ENCODE results near the gene OR2A42. TPM values are rescaled to one million over a fixed set of nuclear protein-coding genes. Genes with fewer than 3 reads are reported as not detected.

Gene OR2A42
- total RNA-seq, 1 donor from 2014 or later: under 0.01 TPM

Other genes starting within 250 kb of the OR2A42 start
- not detected for gene OR6B1, start 239.3 kb downstream of the OR2A42 start, total RNA-seq
- gene OR2A5, start 190.7 kb downstream of the OR2A42 start, total RNA-seq: not detected
- gene OR2A25, start 169.8 kb downstream of the OR2A42 start, total RNA-seq: not detected
- gene OR2A12, start 153.3 kb downstream of the OR2A42 start, total RNA-seq: not detected
- gene OR2A2, start 130.0 kb downstream of the OR2A42 start, total RNA-seq: not detected
- not detected for gene OR2A14, start 116.4 kb downstream of the OR2A42 start, total RNA-seq
- gene CTAGE4, start 56.1 kb downstream of the OR2A42 start, total RNA-seq: not detected
- 1.6 TPM for gene ARHGEF35, start 43.8 kb downstream of the OR2A42 start, total RNA-seq
- not detected for gene OR2A7, start 25.2 kb upstream of the OR2A42 start, total RNA-seq
- not detected for gene CTAGE8, start 29.7 kb upstream of the OR2A42 start, total RNA-seq
- under 0.01 TPM for gene OR2A1, start 72.8 kb upstream of the OR2A42 start, total RNA-seq
- 0.52 TPM for gene ARHGEF5, start 115.8 kb upstream of the OR2A42 start, total RNA-seq
- not detected for gene NOBOX, start 164.1 kb upstream of the OR2A42 start, total RNA-seq